Mammary epithelial cell (primary cell): ENCODE data around the gene MED25.

Experiments
- EZH2 ChIP-seq: IDR thresholded peaks from 2 replicates; pipeline ENCODE4 v1.6.1; 2012; ENCODE audit warnings: low read length, inconsistent platforms, borderline replicate concordance
- TF ChIP-seq, protein P1 (sequence below), 2 donors: IDR thresholded peaks in 1 of 2; conservative IDR thresholded peaks in 1 of 2; 2 replicates each; pipeline ENCODE4 v1.5.1; 2011 to 2012; ENCODE audit warnings: inconsistent platforms in 2 of 2, low read length in 2 of 2, mild to moderate bottlenecking in 2 of 2, control low read depth in 1 of 2, low read depth in 1 of 2; ENCODE audit not compliant: insufficient read depth in 1 of 2; ENCODE audit errors: extremely low read depth in 1 of 2

DNA sequence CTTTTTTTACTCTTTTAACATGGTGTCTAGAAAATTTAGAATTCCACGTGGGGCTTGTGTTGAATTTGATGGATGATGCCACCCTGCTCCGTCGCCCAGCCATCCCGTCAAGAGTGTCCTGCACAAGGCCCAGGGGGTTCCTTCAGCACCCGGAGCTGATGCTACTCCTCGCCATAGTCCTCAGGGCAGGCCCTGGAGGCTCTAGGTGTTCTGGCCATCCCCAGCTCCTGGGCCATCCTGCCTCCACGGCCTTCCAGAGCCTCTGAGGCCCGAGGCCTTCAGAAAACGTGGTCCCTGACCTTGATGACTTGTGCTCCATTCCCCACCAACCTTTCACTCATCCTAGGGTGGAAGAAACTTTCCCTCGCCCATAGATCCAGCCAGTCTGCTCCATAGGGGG, 55.7 kb downstream of the MED25 start:
- TF ChIP-seq, protein P1, sequence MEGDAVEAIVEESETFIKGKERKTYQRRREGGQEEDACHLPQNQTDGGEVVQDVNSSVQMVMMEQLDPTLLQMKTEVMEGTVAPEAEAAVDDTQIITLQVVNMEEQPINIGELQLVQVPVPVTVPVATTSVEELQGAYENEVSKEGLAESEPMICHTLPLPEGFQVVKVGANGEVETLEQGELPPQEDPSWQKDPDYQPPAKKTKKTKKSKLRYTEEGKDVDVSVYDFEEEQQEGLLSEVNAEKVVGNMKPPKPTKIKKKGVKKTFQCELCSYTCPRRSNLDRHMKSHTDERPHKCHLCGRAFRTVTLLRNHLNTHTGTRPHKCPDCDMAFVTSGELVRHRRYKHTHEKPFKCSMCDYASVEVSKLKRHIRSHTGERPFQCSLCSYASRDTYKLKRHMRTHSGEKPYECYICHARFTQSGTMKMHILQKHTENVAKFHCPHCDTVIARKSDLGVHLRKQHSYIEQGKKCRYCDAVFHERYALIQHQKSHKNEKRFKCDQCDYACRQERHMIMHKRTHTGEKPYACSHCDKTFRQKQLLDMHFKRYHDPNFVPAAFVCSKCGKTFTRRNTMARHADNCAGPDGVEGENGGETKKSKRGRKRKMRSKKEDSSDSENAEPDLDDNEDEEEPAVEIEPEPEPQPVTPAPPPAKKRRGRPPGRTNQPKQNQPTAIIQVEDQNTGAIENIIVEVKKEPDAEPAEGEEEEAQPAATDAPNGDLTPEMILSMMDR (conservative IDR thresholded peaks at IDR 0.05 in 1 of 2, IDR thresholded peaks at IDR 0.05 in 1 of 2; ENCODE audit: extremely low read depth in 1 of 2, insufficient read depth in 1 of 2, low read depth in 1 of 2, low read length in 2 of 2): no peak
- no peak for TF ChIP-seq EZH2
